Hepatocyte (in vitro differentiated cells): ENCODE data around the gene MLX. TPM values are rescaled to one million over a fixed set of nuclear protein-coding genes. Genes with fewer than 3 reads are reported as not detected.
A peak's percentile ranks its signal among the peaks of the same experiment; 100 is the strongest.

Experiments used
- DNase-seq: peaks from one replicate; pipeline ENCODE4 v3.0.0-alpha.2; 2016; ENCODE audit warnings: low spot score
- H2AFZ ChIP-seq: fragments of 200-600 bp; sonication (generic); 2 replicates; pipeline ENCODE4 v1.6.0; 2016; ENCODE audit warnings: antibody characterized with exemption, mild to moderate bottlenecking
- H3K27ac ChIP-seq: fragments of 200-600 bp; sonication (generic); 2 replicates; pipeline ENCODE4 v1.5.1; 2016; ENCODE audit warnings: mild to moderate bottlenecking
- H3K27me3 ChIP-seq: fragments of 200-600 bp; sonication (generic); 2 replicates; pipeline ENCODE4 v1.6.1; 2016
- H3K36me3 ChIP-seq: fragments of 200-600 bp; sonication (generic); replicated peaks from 2 replicates; pipeline ENCODE4 v1.5.1; 2016; ENCODE audit warnings: low read depth; ENCODE audit not compliant: insufficient read depth
- H3K4me1 ChIP-seq: fragments of 200-600 bp; sonication (generic); 2 replicates; pipeline ENCODE4 v1.5.1; 2016; ENCODE audit warnings: mild to moderate bottlenecking, moderate library complexity; ENCODE audit not compliant: insufficient read depth
- H3K4me2 ChIP-seq: fragments of 200-600 bp; sonication (generic); 2 replicates; pipeline ENCODE4 v1.6.0; 2016
- H3K4me3 ChIP-seq: fragments of 200-600 bp; sonication (generic); 2 replicates; pipeline ENCODE4 v1.5.1; 2016; ENCODE audit warnings: mild to moderate bottlenecking
- H3K79me2 ChIP-seq: fragments of 200-600 bp; sonication (generic); 2 replicates; pipeline ENCODE4 v1.6.0; 2017; ENCODE audit warnings: mild to moderate bottlenecking
- H3K9me2 ChIP-seq: fragments of 200-600 bp; sonication (generic); replicated peaks from 2 replicates; pipeline ENCODE4 v1.6.0; 2017; ENCODE audit warnings: mild to moderate bottlenecking; ENCODE audit not compliant: insufficient read depth
- H3K9me3 ChIP-seq: fragments of 200-600 bp; sonication (generic); 2 replicates; pipeline ENCODE4 v1.5.1; 2016; ENCODE audit warnings: low read depth, mild to moderate bottlenecking
- H4K20me1 ChIP-seq: fragments of 200-600 bp; sonication (generic); 2 replicates; pipeline ENCODE4 v1.6.0; 2016; ENCODE audit warnings: mild to moderate bottlenecking; ENCODE audit not compliant: insufficient read depth, poor library complexity, severe bottlenecking
- CTCF ChIP-seq: fragments of 200-600 bp; sonication (generic); IDR thresholded peaks from 2 replicates; pipeline ENCODE4 v1.5.1; 2016; ENCODE audit warnings: antibody characterized with exemption, mild to moderate bottlenecking; ENCODE audit not compliant: poor library complexity
- EZH2 ChIP-seq: fragments of 200-600 bp; sonication (generic); IDR thresholded peaks from 2 replicates; pipeline ENCODE4 v1.6.1; 2016; ENCODE audit warnings: antibody characterized with exemption, mild to moderate bottlenecking, borderline replicate concordance
- EZH2phosphoT487 ChIP-seq: fragments of 200-600 bp; sonication (generic); IDR thresholded peaks from one replicate; pipeline ENCODE4 v1.6.1; 2018; ENCODE audit warnings: antibody characterized with exemption, mild to moderate bottlenecking, low read depth, moderate library complexity; ENCODE audit not compliant: unreplicated experiment, severe bottlenecking
- WGBS: methylation state at CpG from one replicate; pipeline ENCODE4 v1.1.6; 2016; ENCODE audit warnings: low lambda C conversion rate; ENCODE audit errors: missing lambda C conversion rate; 5-methylcytosine and 5-hydroxymethylcytosine counted together
- polyA plus RNA-seq: library from polyadenylated mRNA; unstranded; fragments of >200 nt; fragmentation: Nextera tagmentation; extraction: Ambion mirVana; gene quantifications from 2 replicates; pipeline ENCODE4 v1.2.1, GENCODE V29; 2016
- total RNA-seq: library from RNA; depleted of rRNA; stranded (reverse); fragments of >200 nt; gene quantifications from 2 replicates; pipeline ENCODE4 v1.2.3, GENCODE V29; 2014

The MLX gene
- total and polyA plus RNA-seq, 2 experiments from 2014 or later, result 29.7 to 39.5 TPM

GRCh38 chr17:42518755-42519545 lies 48.0 kb upstream of the MLX start:
- Histone ChIP-seq H2AFZ (no peak overlapping the region), H4K20me1 (no peaks in the 10 kb centered on the region), H3K9me3 (no peaks in the 10 kb centered on the region), H3K36me3 (no peaks in the 10 kb centered on the region), H3K4me3 (no peak overlapping the region), H3K9me2 (no peaks in the 10 kb centered on the region), H3K27me3 (no peaks in the 10 kb centered on the region), H3K4me1 (peaks cover 53% of the 10 kb centered on the region), H3K79me2 (no peaks in the 10 kb centered on the region), H3K4me2 (peak overlapping the region; percentile 32), H3K27ac (peak overlapping the region; percentile 97)
- peak; percentile 67 for DNase-seq
- no peak for TF ChIP-seq EZH2
- no peak for TF ChIP-seq EZH2phosphoT487
- TF ChIP-seq CTCF, result no peak
- 55% methylated on average over 6 of the region's 6 CpGs for WGBS

- H3K27ac ChIP-seq, result peak overlapping the region; percentile 97
- H3K9me2 ChIP-seq, result no peaks in the 10 kb centered on the region
- H3K9me3 ChIP-seq, result no peaks in the 10 kb centered on the region
- peaks cover 53% of the 10 kb centered on the region for H3K4me1 ChIP-seq
- H2AFZ ChIP-seq, result no peak overlapping the region
- TF ChIP-seq EZH2, result no peak
- TF ChIP-seq EZH2phosphoT487, result no peak
- TF ChIP-seq CTCF, result no peak
- WGBS, result 35% methylated on average over 12 of the region's 12 CpGs
- H3K4me3 ChIP-seq, result no peak overlapping the region
- no peaks in the 10 kb centered on the region for H4K20me1 ChIP-seq
- peak overlapping the region; percentile 54 for H3K4me2 ChIP-seq
- no peaks in the 10 kb centered on the region for H3K27me3 ChIP-seq
- peak; percentile 91 for DNase-seq
- H3K79me2 ChIP-seq, result no peaks in the 10 kb centered on the region
- no peaks in the 10 kb centered on the region for H3K36me3 ChIP-seq
These were observed 47.1 kb upstream of the MLX start for GRCh38 chr17:42519546-42520491.

- H3K27ac ChIP-seq, result peak overlapping the region; percentile 97
- peak; percentile 35 for TF ChIP-seq CTCF
- TF ChIP-seq EZH2phosphoT487, result no peak
- H4K20me1 ChIP-seq, result no peaks in the 10 kb centered on the region
- no peak for DNase-seq
- H3K4me1 ChIP-seq, result peaks cover 53% of the 10 kb centered on the region
- peak overlapping the region; percentile 54 for H3K4me2 ChIP-seq
- WGBS, result 56% methylated on average over 9 of the region's 9 CpGs
- H2AFZ ChIP-seq, result no peak overlapping the region
- H3K4me3 ChIP-seq, result no peak overlapping the region
- H3K27me3 ChIP-seq, result no peaks in the 10 kb centered on the region
- H3K36me3 ChIP-seq, result no peaks in the 10 kb centered on the region
- no peaks in the 10 kb centered on the region for H3K9me3 ChIP-seq
- H3K79me2 ChIP-seq, result no peaks in the 10 kb centered on the region
- H3K9me2 ChIP-seq, result no peaks in the 10 kb centered on the region
These were observed 46.4 kb upstream of the MLX start for GRCh38 chr17:42520540-42520951.
